GM20000 (cell line): ENCODE measurements around the gene ACSS2.
"Not testable (repeated sequence)": the region's sequence is repeated elsewhere in the genome, so short reads cannot be mapped to it uniquely, and the experiment has no call there.

Experiments
- DNase-seq: peaks from one replicate; pipeline ENCODE4 v3.0.0; 2012; ENCODE audit warnings: low spot score
- TF ChIP-seq, protein P1 (sequence below): IDR thresholded peaks from 2 replicates; pipeline ENCODE4 v1.5.1; 2012; ENCODE audit warnings: mild to moderate bottlenecking, control low read depth; ENCODE audit errors: extremely low read depth, missing control alignments

ACSS2 gene

DNA sequence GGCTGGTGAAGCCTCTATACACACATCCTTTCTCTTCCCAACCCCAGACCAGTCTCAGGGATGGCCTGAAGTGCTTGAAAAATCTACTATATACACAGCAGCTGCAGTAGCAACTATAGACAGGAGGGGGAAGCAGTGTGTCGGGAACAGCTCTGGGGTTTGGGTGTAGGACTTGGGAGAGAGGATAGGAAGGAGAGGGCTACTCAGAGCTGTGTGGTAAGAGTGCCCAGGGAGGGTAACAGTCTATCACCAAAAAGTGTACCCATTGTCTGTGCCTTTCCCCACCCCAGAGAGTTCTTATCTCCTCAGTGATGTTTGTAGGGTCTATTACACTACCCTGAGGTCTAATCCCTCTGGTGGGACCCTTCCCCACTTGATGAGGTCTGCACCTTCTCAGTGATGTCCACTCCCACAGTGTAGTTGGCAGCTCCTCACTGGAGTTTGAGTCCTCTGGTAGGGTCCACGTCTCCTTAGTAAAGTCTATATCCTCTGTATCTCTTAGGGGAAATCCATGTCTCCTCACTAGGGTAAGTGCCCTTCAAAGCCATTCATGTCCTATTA lies 2.2 kb upstream of the ACSS2 start:
- peak; percentile 79 for DNase-seq
- TF ChIP-seq, protein P1, sequence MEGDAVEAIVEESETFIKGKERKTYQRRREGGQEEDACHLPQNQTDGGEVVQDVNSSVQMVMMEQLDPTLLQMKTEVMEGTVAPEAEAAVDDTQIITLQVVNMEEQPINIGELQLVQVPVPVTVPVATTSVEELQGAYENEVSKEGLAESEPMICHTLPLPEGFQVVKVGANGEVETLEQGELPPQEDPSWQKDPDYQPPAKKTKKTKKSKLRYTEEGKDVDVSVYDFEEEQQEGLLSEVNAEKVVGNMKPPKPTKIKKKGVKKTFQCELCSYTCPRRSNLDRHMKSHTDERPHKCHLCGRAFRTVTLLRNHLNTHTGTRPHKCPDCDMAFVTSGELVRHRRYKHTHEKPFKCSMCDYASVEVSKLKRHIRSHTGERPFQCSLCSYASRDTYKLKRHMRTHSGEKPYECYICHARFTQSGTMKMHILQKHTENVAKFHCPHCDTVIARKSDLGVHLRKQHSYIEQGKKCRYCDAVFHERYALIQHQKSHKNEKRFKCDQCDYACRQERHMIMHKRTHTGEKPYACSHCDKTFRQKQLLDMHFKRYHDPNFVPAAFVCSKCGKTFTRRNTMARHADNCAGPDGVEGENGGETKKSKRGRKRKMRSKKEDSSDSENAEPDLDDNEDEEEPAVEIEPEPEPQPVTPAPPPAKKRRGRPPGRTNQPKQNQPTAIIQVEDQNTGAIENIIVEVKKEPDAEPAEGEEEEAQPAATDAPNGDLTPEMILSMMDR = peak; percentile 88

DNA sequence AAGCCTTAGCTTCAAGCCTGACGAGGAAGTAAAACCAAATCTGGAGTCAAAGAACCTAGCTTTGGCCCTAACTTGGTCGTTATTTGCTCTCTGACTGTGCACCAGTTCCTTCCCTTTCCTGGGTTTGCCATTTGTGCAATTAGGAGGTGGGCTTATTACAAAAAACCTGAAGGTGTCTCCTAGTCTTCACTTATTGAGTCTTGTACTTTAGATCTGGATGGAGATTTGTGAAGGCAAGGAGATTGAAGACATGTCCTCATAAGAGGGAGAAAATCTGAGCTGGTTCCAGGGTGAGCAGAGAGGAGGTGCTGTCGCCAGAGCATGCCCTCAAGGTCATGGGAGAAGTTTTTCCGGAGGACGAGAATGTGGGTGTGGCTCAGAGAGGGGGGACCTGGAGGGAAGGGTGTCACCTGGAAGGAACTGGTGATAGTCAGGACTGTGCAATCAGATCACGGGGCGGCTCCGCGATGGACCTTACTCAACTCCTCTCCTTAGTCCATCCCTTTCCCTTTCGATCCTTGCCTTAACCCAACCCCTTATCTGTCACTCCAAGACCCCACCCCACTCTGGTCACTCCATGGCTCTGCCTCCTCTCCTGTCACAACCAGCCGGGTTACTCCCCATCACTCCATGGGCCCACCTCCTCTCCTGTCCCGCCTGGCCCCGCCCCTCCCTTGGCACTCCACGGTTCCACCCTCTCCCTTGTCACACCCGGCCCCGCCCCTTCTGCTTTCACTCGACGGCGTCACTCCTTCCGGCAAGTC lies 588 bp upstream of the ACSS2 start:
- TF ChIP-seq, protein P1 = no peak
- no peak for DNase-seq

DNA sequence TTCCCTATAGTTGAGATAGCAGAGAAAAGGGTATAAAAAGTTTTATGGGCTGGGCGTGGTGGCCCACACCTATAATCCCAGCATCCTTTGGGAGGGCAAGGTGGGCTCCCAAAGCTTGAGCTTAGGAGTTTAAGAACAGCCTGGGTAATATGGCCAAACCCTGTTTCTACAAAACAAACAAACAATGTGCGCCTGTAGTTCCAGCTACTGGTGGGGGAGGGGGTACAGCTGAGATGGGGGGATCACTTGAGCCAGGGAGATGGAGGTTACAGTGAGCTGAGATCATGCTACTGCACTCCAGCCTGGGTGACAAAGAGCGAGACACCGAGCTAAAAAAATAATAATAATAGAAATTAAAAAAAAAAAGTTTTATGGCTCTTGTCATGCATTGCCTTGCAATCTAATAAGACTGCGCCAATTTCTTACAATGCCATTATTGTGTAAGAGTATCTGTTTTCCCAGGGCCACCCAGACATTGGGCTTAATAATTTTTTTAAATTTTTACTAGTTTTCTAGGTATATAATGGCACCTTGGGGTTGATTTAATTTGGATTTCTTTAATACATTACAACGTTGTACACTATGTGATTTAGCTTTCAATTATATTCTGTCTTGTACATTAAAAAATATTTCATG lies 3.9 kb downstream of the ACSS2 start:
- no peak for DNase-seq
- TF ChIP-seq, protein P1 = no peak

DNA sequence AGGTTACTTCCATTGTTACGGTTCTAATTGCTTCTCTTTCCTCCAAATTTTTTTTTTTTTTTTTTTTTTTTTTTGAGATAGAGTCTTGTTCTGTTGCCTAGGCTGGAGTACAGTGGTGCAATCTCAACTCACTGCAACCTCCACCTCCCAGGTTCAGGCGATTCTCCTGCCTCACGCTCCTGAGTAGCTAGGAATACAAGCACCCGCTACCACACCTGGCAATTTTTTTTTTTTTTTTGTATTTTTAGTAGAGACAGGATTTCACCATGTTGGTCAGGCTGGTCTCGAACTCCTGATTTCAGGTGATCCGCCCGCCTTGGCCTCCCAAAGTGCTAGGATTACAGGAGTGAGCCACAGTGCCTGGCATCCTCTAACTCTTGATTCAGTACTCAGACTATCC lies 4.6 kb downstream of the ACSS2 start:
- DNase-seq = not testable (repeated sequence)

DNA sequence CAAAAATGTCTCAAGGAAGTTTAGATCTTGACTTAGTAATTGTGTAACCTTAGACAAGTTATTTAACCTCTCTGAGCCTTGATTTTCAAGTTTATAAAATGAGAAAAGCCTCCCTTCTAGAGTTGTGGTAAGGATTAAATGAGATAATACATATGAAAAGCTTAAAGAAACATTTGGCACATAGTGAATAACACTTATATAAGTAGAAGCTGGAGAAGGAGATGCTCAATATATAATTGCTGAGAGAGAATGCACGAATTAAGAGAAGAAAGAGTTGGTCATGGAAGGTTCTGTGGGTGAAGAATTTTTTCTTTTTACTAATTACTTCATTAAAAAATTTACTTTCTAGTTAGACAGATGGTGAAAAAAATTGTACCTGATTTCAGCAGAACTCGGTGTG lies 5.3 kb downstream of the ACSS2 start:
- TF ChIP-seq, protein P1 = no peak
- DNase-seq = no peak

DNA sequence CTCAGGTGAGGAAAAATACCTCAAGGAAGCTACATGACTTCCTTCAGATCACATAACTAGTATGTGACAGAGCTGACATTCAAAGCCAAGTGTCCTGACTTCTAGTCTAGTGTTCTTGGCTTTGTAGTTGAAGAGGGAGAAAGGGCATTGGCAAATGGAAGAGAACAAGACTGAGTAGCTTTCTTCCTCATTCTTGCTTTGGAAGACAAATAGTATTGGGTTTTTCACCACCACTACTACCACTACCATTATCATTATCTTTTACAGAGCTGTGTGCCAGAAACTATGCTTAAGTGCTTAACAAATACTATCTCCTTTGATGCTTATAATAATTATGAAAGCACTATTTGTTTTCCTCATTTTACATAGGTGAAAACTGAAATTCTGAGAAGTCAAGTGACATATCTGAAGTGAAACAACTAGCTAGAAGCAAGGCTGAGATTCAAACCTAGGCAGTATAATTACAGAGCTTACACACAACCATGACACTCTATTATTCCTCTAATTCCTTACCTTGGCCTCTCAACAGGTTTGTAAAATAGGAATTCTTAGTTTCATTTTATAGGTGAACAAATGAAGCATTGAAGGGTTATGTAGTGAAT lies 6.8 kb downstream of the ACSS2 start:
- DNase-seq = no peak
- TF ChIP-seq, protein P1 = no peak

DNA sequence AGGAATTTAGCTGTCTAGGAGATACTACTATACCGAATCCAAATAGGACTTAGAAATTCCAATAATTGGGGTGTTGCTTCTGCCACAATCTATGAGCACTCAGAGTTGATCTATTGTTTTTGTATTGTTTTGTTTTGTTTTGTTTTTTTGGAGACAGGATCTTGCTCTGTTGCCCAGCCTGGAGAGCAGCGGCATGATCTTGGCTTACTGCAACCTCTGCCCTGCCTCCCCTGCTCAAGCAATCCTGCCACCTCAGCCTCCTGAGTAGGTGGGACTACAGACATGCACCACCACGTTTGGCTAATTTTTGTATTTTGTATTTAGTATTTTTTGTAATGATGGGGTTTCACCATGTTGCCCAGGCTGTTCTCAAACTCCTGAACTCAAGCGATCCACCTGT lies 7.4 kb downstream of the ACSS2 start:
- DNase-seq = no peak
- TF ChIP-seq, protein P1 = no peak

DNA sequence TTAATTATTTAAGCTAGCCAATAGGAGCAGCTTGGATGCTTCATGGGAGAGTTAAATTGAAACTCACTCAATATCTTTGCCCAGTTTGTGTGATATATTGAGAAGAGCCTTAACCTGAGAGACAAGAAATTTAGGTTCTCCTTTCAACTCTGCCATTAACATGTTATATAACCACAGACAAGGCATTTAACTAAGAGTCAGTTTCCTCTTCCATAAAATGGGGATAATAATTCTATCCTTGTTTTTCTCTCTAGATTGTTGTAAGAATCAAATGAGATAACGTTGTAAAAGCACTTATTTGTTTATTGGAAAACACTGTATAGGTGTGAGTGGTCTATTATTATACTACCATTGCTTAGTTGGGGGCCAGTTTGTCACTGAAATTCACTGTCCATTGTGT lies 7.8 kb downstream of the ACSS2 start:
- no peak for DNase-seq
- TF ChIP-seq, protein P1 = no peak
